ENCODE data around the gene TIAM1.

DNA sequence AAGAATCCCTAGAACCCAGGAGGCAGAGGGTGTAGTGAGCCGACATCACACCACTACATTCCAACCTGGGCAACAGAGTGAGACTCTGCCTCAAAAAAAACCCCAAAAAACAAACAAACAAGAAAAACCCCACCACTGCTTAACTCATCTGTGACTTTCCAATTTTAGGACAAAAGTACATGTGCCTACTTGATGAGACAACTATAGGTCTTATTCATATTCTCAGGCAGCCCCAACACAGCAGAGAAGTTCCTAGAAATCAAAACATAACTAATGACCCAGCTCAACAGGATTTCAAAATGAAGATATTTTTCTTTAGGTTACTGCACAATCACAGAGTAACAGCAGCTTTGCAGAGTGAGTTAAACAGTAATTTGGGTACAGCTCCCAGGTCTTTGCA lies 26.4 kb downstream of the TIAM1 start:
- TF ChIP-seq, protein P1, sequence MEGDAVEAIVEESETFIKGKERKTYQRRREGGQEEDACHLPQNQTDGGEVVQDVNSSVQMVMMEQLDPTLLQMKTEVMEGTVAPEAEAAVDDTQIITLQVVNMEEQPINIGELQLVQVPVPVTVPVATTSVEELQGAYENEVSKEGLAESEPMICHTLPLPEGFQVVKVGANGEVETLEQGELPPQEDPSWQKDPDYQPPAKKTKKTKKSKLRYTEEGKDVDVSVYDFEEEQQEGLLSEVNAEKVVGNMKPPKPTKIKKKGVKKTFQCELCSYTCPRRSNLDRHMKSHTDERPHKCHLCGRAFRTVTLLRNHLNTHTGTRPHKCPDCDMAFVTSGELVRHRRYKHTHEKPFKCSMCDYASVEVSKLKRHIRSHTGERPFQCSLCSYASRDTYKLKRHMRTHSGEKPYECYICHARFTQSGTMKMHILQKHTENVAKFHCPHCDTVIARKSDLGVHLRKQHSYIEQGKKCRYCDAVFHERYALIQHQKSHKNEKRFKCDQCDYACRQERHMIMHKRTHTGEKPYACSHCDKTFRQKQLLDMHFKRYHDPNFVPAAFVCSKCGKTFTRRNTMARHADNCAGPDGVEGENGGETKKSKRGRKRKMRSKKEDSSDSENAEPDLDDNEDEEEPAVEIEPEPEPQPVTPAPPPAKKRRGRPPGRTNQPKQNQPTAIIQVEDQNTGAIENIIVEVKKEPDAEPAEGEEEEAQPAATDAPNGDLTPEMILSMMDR (IDR thresholded peaks at IDR 0.05), result no peak
- TF ChIP-seq POLR2A (IDR thresholded peaks at IDR 0.05), result no peak

Data from adrenal gland (tissue), 5 donors.